BJ (cell line): ENCODE measurements around the gene UROD. TPM values are rescaled to one million over a fixed set of nuclear protein-coding genes. Genes with fewer than 3 reads are reported as not detected.

Experiments
- CTCF ChIA-PET: fragments of 350-600 bp; formaldehyde crosslinking; extraction: SDS; loops from one replicate; lab custom pipeline; 2021; ENCODE audit warnings: antibody characterized with exemption, inconsistent platforms; lab: Yijun Ruan, JAX
- POLR2A ChIA-PET: fragments of 300-600 bp; sonication (Branson Sonifier 250); formaldehyde crosslinking; extraction: SDS; loops from one replicate; lab custom pipeline; 2021; ENCODE audit warnings: antibody characterized with exemption; lab: Charles Lee
- DNase-seq: peaks from one replicate; pipeline ENCODE4 v3.0.0-alpha.2; 2011; ENCODE audit warnings: low read depth
- H3K27me3 ChIP-seq: 2 replicates; pipeline ENCODE4 v1.6.0; 2011; ENCODE audit warnings: low read length; ENCODE audit not compliant: control insufficient read depth, insufficient read depth
- H3K36me3 ChIP-seq: 2 replicates; pipeline ENCODE4 v1.5.1; 2011; ENCODE audit warnings: low read length; ENCODE audit not compliant: control insufficient read depth, insufficient read depth
- H3K4me3 ChIP-seq: 2 replicates; pipeline ENCODE4 v1.5.1; 2011; ENCODE audit warnings: low read depth, mild to moderate bottlenecking, control low read depth, low read length
- CTCF ChIP-seq: IDR thresholded peaks from 2 replicates; pipeline ENCODE4 v1.5.1; 2011; ENCODE audit warnings: low read depth, mild to moderate bottlenecking, control low read depth, inconsistent platforms, low read length, moderate library complexity; ENCODE audit not compliant: insufficient read depth
- polyA plus RNA-seq: library from polyadenylated mRNA; depleted of rRNA; stranded (reverse); fragments of >200 nt; gene quantifications from 2 replicates; pipeline ENCODE4 v1.2.3, GENCODE V29; 2011

UROD gene
- polyA plus RNA-seq, 1 experiment, result 303 TPM

GRCh38 chr1:45032837-45033236, 20.8 kb downstream of the UROD start:
- ChIA-PET CTCF (interaction anchor here (1.1 kb wide), 1 partner anchor 267 kb away, joined by 3 read pairs; no protein-coding TSS in a partner anchor), POLR2A (interaction anchor here (0.5 kb wide), 1 partner anchor 307 kb away, joined by 3 read pairs; the partner anchor contains the start of gene TOE1)
- Histone ChIP-seq H3K4me3 (no peak overlapping the region), H3K27me3 (no peaks in the 10 kb centered on the region), H3K36me3 (no peaks in the 10 kb centered on the region)
- no peak for DNase-seq
- no peak for TF ChIP-seq CTCF

- Histone ChIP-seq H3K4me3 (no peak overlapping the region), H3K36me3 (no peaks in the 10 kb centered on the region), H3K27me3 (no peaks in the 10 kb centered on the region)
- POLR2A ChIA-PET, result interaction anchor here (0.5 kb wide), 1 partner anchor 306 kb away, joined by 3 read pairs; the partner anchor contains the start of gene TOE1
- CTCF ChIA-PET, result interaction anchor here (1.1 kb wide), 1 partner anchor 267 kb away, joined by 3 read pairs; no protein-coding TSS in a partner anchor
- no peak for DNase-seq
- TF ChIP-seq CTCF, result no peak
Measured at GRCh38 chr1:45033356-45033755, 21.3 kb downstream of the UROD start.

GRCh38 chr1:45035631-45036301, 23.7 kb downstream of the UROD start:
- Histone ChIP-seq H3K36me3 (no peaks in the 10 kb centered on the region), H3K4me3 (no peak overlapping the region), H3K27me3 (no peaks in the 10 kb centered on the region)
- ChIA-PET CTCF (interaction anchor here (0.6 kb wide), 1 partner anchor 411 kb away, joined by 4 read pairs; no protein-coding TSS in a partner anchor), POLR2A (no interaction called here)
- no peak for DNase-seq
- no peak for TF ChIP-seq CTCF

GRCh38 chr1:45037456-45037855, 25.4 kb downstream of the UROD start:
- CTCF ChIA-PET, result no interaction called here
- H3K27me3 ChIP-seq, result no peaks in the 10 kb centered on the region
- no peak for TF ChIP-seq CTCF
- no peak for DNase-seq
- no peaks in the 10 kb centered on the region for H3K36me3 ChIP-seq
- POLR2A ChIA-PET, result no interaction called here
- H3K4me3 ChIP-seq, result no peak overlapping the region

- H3K36me3 ChIP-seq, result no peaks in the 10 kb centered on the region
- ChIA-PET CTCF (no interaction called here), POLR2A (no interaction called here)
- no peak for TF ChIP-seq CTCF
- DNase-seq, result no peak
- H3K4me3 ChIP-seq, result no peak overlapping the region
- H3K27me3 ChIP-seq, result no peaks in the 10 kb centered on the region
Measured at GRCh38 chr1:45038240-45038639, 26.2 kb downstream of the UROD start.
